H1 (cell line): Measurements from ENCODE around the gene TAF6.
A peak's percentile ranks its signal among the peaks of the same experiment; 100 is the strongest.

Experiments
- ATF2 ChIP-seq: IDR thresholded peaks from 2 replicates; pipeline ENCODE4 v1.6.1; 2012; ENCODE audit warnings: low read length, inconsistent platforms
- ATF3 ChIP-seq: IDR thresholded peaks from 2 replicates; pipeline ENCODE4 v1.6.1; 2011; ENCODE audit warnings: low read depth, mild to moderate bottlenecking, low read length; ENCODE audit not compliant: insufficient read depth
- CEBPB ChIP-seq: IDR thresholded peaks from 2 replicates; pipeline ENCODE4 v1.6.1; 2012; ENCODE audit warnings: low read depth, low read length
- CTCF ChIP-seq, 3 experiments: IDR thresholded peaks; 1 replicate in 2 of 3; 2 replicates in 1 of 3; pipeline versions ENCODE4 v1.5.1 to v1.6.1; 2011; ENCODE audit warnings: low read length in 3 of 3, mild to moderate bottlenecking in 3 of 3, inconsistent platforms in 2 of 3, low read depth in 1 of 3, moderate library complexity in 1 of 3; ENCODE audit not compliant: insufficient read depth in 1 of 3; ENCODE audit errors: control extremely low read depth in 1 of 3
- EZH2 ChIP-seq: fragments of 200-600 bp; sonication (generic); IDR thresholded peaks from 2 replicates; pipeline ENCODE4 v1.7.1; 2012; ENCODE audit warnings: low read depth, mild to moderate bottlenecking, moderate library complexity, low read length, inconsistent platforms; ENCODE audit not compliant: severe bottlenecking
- JUND ChIP-seq: IDR thresholded peaks from 2 replicates; pipeline ENCODE4 v1.6.1; 2011; ENCODE audit warnings: mild to moderate bottlenecking, improper control_type of control experiment, low read length
- KDM5A ChIP-seq: fragments of 200-600 bp; IDR thresholded peaks from 2 replicates; pipeline ENCODE4 v1.7.1; 2012; ENCODE audit warnings: mild to moderate bottlenecking, low read length, inconsistent platforms, mixed read lengths
- MAX ChIP-seq: IDR thresholded peaks from 2 replicates; pipeline ENCODE4 v1.6.1; 2012; ENCODE audit warnings: inconsistent platforms
- POLR2A ChIP-seq, 2 experiments: IDR thresholded peaks; 1 replicate in 1 of 2; 2 replicates in 1 of 2; pipeline ENCODE4 v1.6.1; 2011; ENCODE audit warnings: low read depth in 2 of 2, low read length in 2 of 2, mild to moderate bottlenecking in 2 of 2; ENCODE audit errors: control extremely low read depth in 1 of 2
- RAD21 ChIP-seq, 2 experiments: IDR thresholded peaks in 1 of 2; conservative IDR thresholded peaks in 1 of 2; 2 replicates each; pipeline ENCODE4 v1.6.1; 2011; ENCODE audit warnings: low read depth in 2 of 2, low read length in 2 of 2, improper control_type of control experiment in 1 of 2, inconsistent platforms in 1 of 2, mild to moderate bottlenecking in 1 of 2, moderate library complexity in 1 of 2
- RXRA ChIP-seq: IDR thresholded peaks from 2 replicates; pipeline ENCODE4 v1.6.1; 2011; ENCODE audit warnings: low read depth, mild to moderate bottlenecking, low read length, moderate library complexity; ENCODE audit not compliant: insufficient read depth
- SRF ChIP-seq: IDR thresholded peaks from 2 replicates; pipeline ENCODE4 v1.6.1; 2011; ENCODE audit warnings: mild to moderate bottlenecking, low read depth, low read length, moderate library complexity
- YY1 ChIP-seq: IDR thresholded peaks from 2 replicates; pipeline ENCODE4 v1.6.1; 2011; ENCODE audit warnings: low read depth, mild to moderate bottlenecking, low read length

- no peak for TF ChIP-seq CTCF (IDR thresholded peaks at IDR 0.05; ENCODE audit: control extremely low read depth in 1 of 3, insufficient read depth in 1 of 3, low read depth in 1 of 3, low read length in 3 of 3)
- no peak for TF ChIP-seq EZH2
- no peak for TF ChIP-seq CEBPB
- no peak for TF ChIP-seq RXRA
- no peak for TF ChIP-seq MAX
- TF ChIP-seq KDM5A: no peak
- TF ChIP-seq JUND: no peak
- no peak for TF ChIP-seq YY1
- TF ChIP-seq SRF: no peak
- TF ChIP-seq ATF3: no peak
- no peak for TF ChIP-seq ATF2
- peak; percentile 1 to 62; a peak in 1 of 3 replicates for TF ChIP-seq POLR2A (IDR thresholded peaks at IDR 0.05; ENCODE audit: control extremely low read depth in 1 of 2, low read depth in 2 of 2, low read length in 2 of 2)
- TF ChIP-seq RAD21 (IDR thresholded peaks at IDR 0.05 in 1 of 2, conservative IDR thresholded peaks at IDR 0.05 in 1 of 2; ENCODE audit: low read depth in 2 of 2, low read length in 2 of 2): no peak
Measured at GRCh38 chr7:100095704-100096103, 23.5 kb downstream of the TAF6 start.
